ENCODE data around the gene PAX8.

Gene PAX8

DNA sequence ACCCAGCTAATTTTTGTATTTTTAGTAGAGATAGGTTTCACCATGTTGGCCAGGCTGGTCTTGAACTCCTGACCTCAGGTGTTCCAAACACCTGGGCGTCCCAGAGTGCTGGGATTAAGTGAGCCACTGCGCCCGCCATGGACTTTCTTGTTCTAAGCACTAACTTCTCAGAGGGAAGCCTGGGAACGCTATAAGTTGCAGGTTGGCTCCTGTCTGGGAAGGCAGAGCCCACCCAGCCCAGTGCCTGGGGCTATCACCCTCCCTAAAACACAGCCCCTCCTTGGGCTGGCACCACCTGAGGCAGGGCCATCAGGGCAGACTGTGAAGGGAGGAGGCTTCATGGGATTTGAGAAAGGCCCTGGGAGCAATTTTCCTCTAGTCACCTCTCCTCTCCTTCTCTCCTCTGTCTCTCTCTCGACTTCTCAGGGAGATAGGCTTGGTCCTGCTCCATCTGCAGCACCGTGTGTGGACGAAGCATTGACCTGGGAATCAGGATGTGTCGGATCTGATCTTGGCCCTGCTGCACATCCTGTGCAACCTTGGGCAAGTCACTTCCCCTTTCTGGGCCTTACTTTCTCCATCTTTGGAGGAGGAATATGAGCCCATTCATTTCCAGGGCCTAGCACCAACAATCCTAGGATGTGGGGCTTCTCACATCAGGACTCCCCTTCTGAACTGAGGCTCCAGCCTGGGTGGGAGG, 94.0 kb downstream of the PAX8 start:
- no peak for DNase-seq

DNA sequence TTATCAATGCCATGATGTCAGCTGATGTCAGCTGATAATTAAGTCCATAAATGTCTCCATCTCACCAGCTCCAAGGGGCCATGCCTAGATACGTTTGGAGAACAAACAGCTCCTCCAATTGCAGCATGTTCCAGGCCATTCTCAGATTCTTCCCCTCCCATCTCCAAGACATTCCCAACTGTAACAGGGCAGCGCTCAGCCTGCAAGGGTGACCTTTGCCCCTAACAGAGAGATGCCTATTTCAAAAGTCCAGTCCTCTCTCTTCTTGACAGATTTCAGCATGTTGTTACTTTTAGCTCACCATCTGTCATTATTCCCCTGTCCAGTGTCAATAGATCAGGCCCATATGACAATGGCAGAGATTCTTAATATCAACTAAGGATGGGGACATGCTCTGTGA, 95.0 kb downstream of the PAX8 start:
- no peak for DNase-seq

DNA sequence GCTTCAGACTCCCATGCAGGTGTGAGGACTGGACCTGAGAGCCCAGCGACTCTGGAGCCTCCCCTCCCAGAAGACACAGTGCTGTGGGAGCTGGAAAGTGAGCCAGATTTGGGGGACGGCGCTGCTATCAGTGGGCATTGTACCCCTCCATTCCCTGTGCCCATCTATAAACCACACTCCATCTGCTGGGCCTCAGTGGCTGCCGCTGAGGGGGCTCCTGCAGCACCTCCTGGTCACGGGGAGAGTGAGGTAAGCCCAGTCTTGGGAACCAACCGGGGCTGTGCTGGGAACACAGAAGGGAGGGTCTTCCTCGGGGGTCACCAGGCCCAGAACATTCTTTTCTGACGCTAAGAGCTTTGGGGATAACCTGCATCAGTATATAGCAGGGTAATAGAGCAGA, 95.5 kb downstream of the PAX8 start:
- no peak for DNase-seq

DNA sequence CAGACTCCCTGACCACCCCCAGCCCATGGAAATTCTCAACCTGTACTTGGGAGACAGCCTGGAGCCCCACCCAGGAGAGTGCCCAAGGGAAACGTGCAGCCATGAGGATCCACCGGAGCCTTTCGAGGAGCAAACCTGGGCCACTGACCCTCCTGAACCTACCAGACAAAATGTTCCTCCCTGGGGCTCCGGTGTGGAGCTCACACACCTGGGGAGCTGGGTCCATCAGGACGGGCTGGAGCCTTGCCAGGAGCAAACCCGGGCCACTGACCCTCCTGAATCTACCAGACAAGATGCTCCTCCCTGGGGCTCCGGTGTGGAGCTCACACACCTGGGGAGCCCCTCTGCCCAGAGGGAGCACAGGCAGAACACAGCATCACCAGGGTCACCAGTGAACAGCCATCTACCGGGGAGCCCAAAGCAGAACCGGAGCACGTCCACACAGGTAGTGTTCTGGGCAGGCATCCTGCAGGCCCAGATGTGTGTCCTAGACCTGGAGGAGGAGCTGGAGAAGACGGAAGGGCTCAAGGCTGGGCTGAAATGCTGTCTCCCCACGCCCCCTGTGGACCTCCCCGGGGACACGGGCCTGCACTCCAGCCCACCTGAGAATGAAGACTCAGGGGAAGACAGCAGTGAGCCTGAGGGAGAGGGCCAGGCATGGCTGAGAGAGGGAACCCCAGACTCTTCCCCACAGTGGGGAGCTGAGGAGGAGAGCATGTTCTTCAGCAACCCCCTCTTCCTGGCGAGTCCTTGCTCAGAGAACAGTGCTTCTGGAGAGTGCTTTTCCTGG, 96.1 kb downstream of the PAX8 start:
- no peak for DNase-seq

DNA sequence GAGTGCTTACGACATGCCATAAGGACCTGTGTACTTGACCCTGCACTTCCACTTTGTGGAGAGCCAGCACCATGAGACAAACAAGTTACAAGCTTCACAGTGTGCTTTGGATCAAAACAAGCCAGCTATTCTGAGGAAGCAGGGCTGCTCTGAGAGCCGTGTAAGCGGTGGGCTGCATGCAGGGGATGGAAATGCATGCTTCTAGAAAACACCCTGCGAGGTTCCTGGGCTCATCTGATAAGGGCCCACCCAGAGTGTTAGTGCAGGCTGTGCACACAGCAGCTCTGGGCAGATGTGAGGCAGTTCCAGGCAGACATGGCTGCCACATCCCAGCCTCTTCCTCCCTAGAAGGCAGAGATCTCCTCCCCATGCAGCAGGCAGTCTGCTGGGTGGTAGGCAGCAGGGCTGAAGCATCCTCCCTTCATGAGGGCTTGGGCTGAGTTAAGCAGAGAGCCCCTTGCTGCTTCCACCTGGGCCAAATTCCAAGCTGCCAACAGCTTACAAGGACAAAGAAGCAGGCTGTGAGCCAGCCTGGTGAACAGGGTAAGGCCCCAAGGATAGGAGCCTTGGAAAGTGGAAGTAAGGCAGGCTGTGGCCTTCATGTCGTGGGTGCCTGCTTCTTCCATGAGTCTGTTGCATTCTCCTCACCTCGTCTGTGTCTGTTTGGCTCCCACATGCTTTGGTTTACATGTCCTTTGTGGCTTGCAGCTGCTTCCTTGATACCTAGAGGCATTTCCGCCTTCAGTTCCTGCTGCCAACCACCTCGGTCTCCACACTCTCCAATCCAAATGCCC, 97.3 kb downstream of the PAX8 start:
- no peak for DNase-seq

DNA sequence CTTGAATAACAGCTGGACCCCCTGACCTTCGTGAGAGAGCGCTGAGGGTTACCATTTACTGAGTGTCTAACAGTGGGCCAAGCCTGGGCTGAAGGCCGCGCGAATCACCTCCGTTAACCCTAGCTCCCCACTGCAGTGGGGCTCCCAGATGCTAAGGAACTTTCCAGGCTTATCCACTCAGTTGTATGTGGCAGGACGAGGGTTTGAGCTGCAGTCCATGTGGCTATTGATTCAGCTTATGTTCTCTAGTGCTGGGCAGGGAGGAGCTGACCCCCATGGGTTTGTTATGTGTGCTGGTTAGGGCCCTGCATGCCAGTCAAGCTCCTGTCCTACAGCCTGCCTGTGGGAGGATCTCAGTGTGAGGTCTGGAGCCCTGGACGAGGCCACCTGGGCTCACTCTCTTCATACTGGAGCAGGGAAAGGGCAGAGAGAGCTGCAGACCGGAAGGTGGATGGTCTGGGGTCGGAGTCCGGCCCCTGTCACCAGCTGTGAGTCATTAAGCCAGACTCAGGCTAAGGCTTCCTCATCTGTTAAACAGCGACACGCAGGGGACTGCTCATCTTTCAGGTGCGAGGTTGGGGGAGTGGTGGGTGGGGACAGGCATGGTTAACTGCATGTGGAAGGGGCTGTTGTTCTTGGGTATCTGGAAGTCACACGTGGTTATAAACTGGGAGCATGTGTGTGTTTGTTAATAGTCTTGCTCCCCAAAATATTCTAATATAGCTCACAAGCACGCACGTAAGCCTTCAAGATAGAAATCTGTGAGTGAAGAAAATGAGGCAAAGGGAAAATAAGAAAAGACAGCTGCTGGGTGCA, 98.4 kb downstream of the PAX8 start:
- DNase-seq, result no peak

DNA sequence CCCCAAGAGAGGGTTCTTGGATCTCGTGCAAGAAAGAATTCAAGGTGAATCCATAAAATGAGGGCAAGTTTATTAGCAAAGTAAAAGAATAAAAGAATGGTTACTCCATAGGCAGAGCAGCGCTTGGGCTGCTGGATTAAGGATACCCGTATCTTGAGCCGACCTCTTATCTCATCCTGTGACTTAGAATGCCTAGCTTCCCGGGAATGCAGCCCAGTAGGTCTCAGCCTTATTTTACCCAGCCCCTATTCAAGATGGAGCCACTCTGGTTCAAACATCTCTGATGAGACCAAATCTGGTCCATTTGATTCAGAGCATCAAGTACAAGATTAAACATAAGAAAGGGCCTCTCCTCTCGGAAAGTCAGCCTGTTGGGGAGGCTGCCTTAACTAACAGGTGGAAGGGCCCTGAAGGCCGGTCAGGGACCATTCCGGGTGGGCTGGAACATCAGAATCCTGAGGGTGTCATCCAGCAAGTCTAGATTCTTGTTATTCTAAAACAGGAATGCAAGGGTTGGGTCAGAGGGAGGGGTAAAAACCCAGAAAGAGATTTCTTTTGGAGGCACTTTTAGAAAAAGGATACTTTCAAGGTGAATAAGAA, 99.2 kb downstream of the PAX8 start:
- no peak for DNase-seq

DNA sequence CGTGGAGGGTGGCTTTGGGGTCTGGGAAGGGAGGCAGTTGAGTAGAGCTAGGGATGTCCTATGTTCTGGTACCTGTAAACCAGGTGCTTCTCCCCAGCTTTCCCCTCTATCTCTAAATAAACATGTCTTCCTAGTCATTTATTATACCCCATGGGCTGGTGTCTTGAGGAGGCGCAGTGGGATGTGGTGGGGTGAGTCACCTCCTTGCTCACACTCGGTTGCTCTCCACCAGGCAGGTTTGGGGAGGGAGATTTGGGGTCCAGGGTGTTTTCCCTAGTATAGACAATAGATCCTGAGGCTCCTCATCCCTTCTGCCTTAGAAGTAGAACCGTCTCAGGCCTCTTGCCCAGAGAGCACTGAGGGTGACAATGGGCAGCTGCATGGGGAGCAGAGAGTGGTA, 99.8 kb downstream of the PAX8 start:
- no peak for DNase-seq

DNA sequence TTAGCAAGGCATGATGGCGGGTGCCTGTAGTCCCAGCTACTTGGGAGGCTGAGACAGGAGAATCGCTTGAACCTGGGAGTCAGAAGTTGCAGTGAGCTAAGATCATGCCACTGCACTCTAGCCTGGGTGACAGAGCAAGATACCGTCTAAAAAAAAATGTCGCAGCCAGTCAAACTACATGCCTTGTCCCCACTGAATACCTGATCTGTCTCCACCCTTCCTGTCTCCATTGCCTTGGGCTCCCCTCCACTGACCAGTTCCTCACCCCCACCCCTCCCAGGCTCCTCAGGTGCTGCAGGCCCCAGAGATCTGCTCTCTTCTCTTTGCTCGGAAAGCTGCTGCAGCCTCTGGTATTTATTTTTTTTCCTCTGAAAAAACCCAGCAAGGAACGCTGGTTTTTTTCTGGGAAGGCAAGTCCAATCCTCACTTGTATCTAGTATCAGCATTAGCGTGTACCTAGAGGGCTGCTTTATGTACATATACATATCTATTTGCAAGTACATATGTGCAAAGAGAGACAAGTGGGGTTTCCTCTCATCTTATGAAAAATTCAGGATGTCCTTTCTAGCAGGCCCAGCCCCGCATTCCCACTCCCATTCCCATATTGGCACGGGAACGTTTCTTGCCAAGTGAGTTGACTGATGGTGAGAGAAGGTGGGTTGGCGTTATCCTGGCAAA, 100.5 kb downstream of the PAX8 start:
- DNase-seq, result no peak

DNA sequence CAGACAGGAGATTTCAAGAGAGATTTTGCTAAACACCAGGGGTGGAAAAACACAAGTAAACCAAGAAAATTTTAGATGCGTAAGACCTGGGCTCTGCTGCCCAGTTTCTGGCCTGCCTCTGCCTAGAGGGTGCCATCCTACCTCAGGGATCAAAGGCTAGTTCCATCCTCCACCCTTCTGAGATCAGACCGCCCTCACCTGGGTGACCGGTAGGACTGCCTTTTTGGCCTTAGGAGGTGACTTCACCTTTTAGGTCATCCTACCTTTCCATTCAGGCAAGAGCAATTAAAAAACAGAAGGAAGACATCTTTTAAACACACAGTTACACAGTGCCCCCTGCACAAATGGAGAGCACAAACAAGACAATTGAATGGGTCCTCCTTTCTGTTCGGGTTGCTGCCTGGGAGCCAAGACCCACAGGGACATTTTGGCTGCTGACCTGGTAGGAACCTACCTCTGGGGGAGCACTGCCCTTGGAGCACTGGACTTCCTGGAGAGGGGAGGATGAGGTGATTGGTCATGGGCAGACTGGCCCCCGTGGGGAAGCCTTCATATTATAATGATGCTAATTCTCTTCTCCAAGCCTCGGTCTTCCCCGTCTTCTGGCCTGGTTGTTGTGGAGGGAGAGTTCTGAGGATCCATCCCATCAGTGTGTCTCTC, 101.9 kb downstream of the PAX8 start:
- DNase-seq, result no peak

DNA sequence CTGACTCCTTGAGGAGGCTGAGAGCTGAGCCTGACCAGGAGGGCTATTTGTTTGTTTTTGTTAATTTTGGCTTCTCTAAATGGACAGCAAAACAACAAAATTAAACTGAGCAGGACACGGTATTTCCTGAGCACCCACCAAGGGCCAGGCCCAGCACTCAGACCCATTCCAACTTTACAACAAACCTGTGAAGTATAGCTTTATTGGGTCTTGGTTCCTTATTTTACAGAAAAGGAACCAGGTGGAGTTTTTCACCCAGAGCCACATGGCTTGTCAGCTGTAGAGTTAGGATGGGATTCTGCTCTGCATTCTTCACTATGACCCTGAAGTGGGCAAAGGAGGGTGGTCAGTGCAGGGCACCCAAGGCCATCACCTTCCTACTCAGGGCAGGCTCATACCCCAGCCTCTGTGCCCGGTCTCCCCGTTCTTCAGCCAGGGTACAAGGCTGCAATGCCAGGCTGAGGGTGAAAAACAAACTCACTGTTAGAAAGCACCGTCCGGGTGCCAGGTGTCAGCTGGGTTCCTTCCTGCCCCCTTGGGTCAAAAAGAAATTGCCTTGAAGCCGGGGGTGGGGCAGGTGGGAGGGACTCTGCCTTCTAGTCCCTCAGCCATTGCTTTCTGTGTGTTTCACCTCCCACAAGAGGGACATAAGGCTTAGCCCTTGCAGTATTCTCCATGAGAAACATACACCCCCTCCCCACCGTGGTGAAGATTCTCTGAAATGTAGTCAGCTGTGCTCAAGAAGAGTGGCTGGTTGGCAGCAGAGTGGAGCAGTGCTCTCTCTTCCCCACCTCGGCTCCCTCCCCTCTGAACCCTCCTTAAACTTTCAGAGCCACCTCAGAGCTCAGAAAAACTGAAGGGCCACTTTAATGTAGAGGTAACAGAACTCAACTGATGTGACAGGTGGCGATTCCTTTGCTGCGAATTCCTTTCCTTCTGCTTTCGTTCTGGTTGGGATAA, 102.7 kb downstream of the PAX8 start:
- no peak for DNase-seq

DNA sequence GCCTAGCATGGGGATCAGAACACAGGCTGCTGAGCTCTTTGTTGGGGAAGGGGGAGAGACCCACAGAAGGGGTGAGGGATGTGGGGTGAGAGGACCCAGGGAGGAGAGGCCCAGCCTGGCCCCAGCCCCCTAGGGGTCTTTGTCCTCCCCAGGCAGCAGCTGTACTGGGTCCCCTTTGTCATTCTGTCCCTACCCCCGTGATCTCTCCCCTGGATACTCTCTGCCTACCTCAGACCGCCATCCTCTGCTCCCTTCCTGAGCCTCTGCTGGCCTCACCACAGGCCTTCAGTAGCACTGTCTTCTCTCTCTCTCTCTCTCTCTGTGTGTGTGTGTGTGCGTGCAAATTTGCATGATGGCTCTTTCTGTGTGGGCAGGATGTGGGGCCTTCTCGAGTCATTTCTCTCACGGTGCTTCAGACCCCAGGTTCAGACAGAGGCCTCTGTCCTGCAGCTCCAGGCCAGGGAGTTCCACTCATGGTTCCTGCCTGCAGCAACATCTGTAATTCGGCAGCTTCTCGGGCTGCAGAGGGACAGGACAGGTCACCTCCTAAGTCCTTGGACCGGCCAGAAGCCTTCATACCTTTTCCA, 103.6 kb downstream of the PAX8 start:
- DNase-seq, result no peak

DNA sequence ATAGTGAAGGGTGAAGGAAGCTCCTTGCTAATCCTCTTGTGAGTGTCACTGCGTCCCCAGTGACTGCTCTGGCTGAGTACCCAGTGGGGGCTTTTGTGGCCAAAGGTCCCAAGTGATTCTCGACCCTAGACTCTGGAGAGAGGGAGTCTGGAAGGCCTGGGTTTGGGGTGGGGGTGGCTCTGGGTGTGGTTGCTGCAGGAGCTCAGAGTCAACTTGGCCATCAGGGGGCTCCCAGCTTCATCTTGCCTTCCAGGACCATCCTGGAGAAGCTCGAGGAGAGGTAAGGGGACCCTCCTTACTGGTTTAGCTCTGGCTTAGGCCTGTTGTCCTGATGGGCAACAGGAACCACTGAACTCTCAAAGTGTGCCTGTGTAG, 104.4 kb downstream of the PAX8 start:
- no peak for DNase-seq

DNA sequence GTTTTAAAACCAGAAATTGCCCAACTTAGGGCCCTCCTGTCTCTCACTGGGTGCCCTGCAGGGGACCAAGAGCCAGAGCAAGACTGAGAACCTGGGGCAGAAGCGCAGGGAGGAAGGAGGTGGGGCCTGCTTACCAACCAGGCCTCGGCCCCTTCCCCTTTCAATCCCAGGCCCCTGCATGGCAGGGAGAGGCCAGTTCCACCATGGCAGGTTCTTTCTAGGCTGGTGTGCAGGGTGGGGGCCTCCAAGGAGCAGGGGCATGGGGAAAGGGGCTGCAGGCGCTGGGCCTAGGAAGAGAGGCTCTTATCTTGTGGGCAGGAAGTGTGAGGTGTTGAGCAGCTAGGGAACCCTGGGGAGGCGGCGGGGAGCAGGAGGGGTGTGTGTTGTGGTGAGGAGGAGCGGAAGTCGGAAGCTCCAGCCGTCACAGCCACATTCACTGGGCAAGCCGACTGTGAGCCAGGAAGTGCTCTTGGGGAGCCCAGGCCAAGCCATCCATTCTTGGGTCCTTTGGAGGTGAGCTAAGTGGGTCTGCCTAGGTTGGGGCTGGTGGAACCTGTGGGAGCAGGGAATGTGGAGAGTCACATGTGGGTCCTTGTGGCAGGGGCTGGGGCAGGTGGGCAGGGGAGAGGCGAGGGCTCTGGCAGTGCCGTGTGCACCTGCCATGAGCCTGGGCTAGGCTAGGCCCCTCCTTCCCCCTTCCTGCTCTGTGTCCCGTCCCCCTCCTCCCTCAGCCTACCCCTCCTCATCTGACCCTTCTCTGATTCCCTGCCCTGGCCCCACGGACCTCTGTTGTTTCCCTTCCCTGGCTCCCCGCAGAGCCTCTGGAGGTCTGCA, 105.0 kb downstream of the PAX8 start, which contains the start of gene PSD4:
TSS of gene PSD4 (plus strand) at position 430 of the 834 bp plus-strand sequence. CDS start 8,486 bp downstream, outside the sequence.
- DNase-seq, result no peak

DNA sequence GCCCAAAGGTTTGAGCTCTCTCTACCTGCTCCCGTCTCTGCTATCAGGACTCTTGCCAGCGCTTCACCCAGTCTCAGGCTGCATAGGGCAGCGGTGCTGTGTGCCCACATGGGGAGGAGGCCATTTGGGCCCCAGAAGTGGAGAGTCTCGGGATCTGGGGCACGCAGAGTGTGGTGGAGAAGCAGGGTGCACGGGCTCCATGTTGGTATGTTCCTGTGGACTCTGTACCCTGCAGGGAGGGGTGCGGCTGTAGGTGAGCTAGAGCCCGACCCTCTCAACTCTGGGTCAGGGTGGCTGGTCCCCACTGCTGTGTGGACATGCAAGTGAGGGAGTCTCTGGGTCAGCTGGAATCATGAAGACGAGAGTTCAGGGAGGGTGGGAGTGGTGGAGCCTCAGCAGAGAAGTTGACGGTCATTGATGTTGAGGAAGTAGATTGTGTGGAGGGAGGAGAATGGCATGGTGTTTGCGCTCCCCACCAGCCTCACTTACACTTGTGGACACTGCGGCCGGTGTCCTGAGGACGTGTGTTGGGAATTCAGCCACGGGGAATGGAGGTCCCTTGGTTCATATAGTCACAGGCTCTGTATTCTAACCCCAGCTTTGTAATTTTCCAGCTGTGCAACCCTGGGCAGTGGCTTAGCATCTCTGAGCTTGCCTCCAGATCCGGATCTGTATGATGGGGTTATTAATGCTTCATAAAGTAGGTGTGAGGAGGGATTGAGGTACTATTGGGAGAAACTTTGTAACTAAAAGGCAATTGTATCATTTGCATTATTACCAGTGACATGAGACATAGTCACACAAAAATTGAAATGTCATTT, 105.8 kb downstream of the PAX8 start:
- no peak for DNase-seq

DNA sequence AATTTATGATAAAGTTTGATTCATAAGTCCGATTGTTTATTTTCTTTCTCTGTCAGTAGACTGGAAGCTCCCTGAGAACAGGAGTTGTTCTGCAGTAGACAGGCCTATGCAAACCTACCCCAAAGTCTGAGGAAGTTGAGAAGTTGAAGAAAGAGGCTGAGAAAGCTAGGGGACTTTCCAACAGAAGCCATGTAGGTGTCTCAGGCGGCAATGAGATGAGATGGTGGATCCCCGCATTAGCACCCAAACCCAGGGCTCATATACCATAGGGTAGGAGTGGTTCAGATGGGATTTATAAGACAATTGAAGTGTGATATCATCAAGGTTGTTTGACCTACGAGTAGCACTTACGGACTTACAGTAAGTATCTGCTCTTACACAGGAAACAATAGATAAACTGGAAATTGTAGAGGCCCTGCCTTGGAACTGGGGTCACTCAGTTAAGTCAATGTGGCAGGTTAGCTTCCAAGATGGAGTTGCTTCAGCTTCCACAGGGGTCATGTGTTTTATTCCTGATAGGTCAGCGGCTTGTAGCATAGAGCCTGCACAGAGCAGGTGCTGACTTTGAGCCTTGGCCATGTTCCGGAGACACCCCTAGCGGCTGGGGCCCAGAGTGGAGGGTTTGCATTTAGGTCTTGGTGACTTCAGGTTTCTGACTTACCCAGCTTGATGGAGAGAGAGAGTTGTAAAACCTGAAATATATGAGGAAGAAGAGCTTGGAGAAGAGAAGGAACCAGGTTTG, 107.2 kb downstream of the PAX8 start:
- no peak for DNase-seq
